Keratinocyte (primary cell): ENCODE measurements around the gene ARMC2. TPM values are rescaled to one million over a fixed set of nuclear protein-coding genes. Genes with fewer than 3 reads are reported as not detected.

ENCODE experiments used
- DNase-seq: peaks from one replicate; pipeline ENCODE4 v3.0.0-alpha.2; 2011; ENCODE audit warnings: low read depth, missing footprints, low spot score
- FAIRE-seq: peaks from 2 replicates; lab custom pipeline; 2011; peaks lifted over from hg19 to GRCh38; lab: Jason Lieb, UNC
- H2AFZ ChIP-seq: 2 replicates; pipeline ENCODE4 v1.6.0; 2012; ENCODE audit warnings: low read length, control low read depth, inconsistent platforms; ENCODE audit not compliant: control insufficient read depth
- H3K27ac ChIP-seq: 2 replicates; pipeline ENCODE4 v1.5.1; 2011; ENCODE audit warnings: low read length; ENCODE audit not compliant: control insufficient read depth, insufficient read depth
- H3K27me3 ChIP-seq: 3 replicates; pipeline ENCODE4 v1.6.0; 2011; ENCODE audit warnings: low read length; ENCODE audit not compliant: control insufficient read depth, insufficient read depth; ENCODE audit errors: extremely low read depth
- H3K36me3 ChIP-seq, 2 experiments: 2 replicates in 1 of 2; 3 replicates in 1 of 2; pipeline ENCODE4 v1.5.1; 2011; ENCODE audit warnings: low read length in 2 of 2, mild to moderate bottlenecking in 1 of 2; ENCODE audit not compliant: control insufficient read depth in 2 of 2, insufficient read depth in 2 of 2; ENCODE audit errors: extremely low read depth in 1 of 2
- H3K4me1 ChIP-seq: 3 replicates; pipeline ENCODE4 v1.5.1; 2011; ENCODE audit warnings: low read length; ENCODE audit not compliant: control insufficient read depth, insufficient read depth; ENCODE audit errors: extremely low read depth
- H3K4me2 ChIP-seq: 3 replicates; pipeline ENCODE4 v1.6.0; 2011; ENCODE audit warnings: low read depth, low read length; ENCODE audit not compliant: control insufficient read depth, insufficient read depth; ENCODE audit errors: extremely low read depth
- H3K4me3 ChIP-seq, 3 experiments: fragments of 200-600 bp in 1 of 3; sonication (generic) in 1 of 3; 2 replicates in 2 of 3; 3 replicates in 1 of 3; pipeline ENCODE4 v1.5.1; 2011 to 2016; ENCODE audit warnings: low read length in 3 of 3, mild to moderate bottlenecking in 3 of 3, control low read depth in 2 of 3, inconsistent platforms in 1 of 3, low read depth in 1 of 3, mixed read lengths in 1 of 3, mixed run types in 1 of 3, moderate library complexity in 1 of 3; ENCODE audit not compliant: control insufficient read depth in 2 of 3, insufficient read depth in 2 of 3; ENCODE audit errors: extremely low read depth in 1 of 3
- H3K79me2 ChIP-seq: 2 replicates; pipeline ENCODE4 v1.6.0; 2012; ENCODE audit warnings: low read length; ENCODE audit not compliant: control insufficient read depth, insufficient read depth
- H3K9ac ChIP-seq: 3 replicates; pipeline ENCODE4 v1.6.0; 2011; ENCODE audit warnings: low read length; ENCODE audit not compliant: control insufficient read depth, insufficient read depth; ENCODE audit errors: extremely low read depth
- H3K9me1 ChIP-seq: 3 replicates; pipeline ENCODE4 v1.6.0; 2011; ENCODE audit warnings: low read length; ENCODE audit not compliant: control insufficient read depth, insufficient read depth; ENCODE audit errors: extremely low read depth
- H3K9me3 ChIP-seq: 2 replicates; pipeline ENCODE4 v1.5.1; 2012; ENCODE audit warnings: low read depth, low read length; ENCODE audit not compliant: control insufficient read depth
- H4K20me1 ChIP-seq: 3 replicates; pipeline ENCODE4 v1.6.0; 2011; ENCODE audit warnings: low read length; ENCODE audit not compliant: control insufficient read depth, insufficient read depth; ENCODE audit errors: extremely low read depth
- EZH2 ChIP-seq: IDR thresholded peaks from one replicate; pipeline ENCODE4 v1.6.1; 2012; ENCODE audit warnings: inconsistent platforms, mild to moderate bottlenecking, low read length, moderate library complexity
- dilution Hi-C: fragments of 300-500 bp; cut with MboI; formaldehyde crosslinking; loops from one replicate; pipeline ENCODE4 v1.7.0; 2020; ENCODE audit warnings: low sequenced_read_pairs; ENCODE audit not compliant: extremely low pct_ligation_motif_present
- polyA plus RNA-seq, 5 experiments: library from polyadenylated mRNA; depleted of rRNA in 3 of 5; stranded (reverse) in 3 of 5; stranded (forward) in 1 of 5; unstranded in 1 of 5; fragments of >200 nt; gene quantifications; 1 replicate in 1 of 5; 2 replicates in 3 of 5; 3 replicates in 1 of 5; pipeline versions ENCODE4 v1.2.1 to v1.2.3, GENCODE V29; 2011 to 2012; ENCODE audit warnings: missing spikeins in 2 of 5, low read depth in 1 of 5, low replicate concordance in 1 of 5
- TF ChIP-seq, protein P1 (sequence below), 3 experiments: IDR thresholded peaks in 1 of 3; conservative IDR thresholded peaks in 1 of 3; optimal IDR thresholded peaks in 1 of 3; 2 replicates in 2 of 3; 3 replicates in 1 of 3; pipeline versions ENCODE3 to v1.5.1; 2011; ENCODE audit warnings: low read length in 3 of 3, mild to moderate bottlenecking in 3 of 3, moderate library complexity in 2 of 3, control low read depth in 1 of 3, inconsistent platforms in 1 of 3; ENCODE audit not compliant: insufficient read depth in 2 of 3; ENCODE audit errors: extremely low read depth in 1 of 3

ARMC2 gene
- polyA plus RNA-seq, 1 donor (not counting 4 experiments of a cell fraction or from before 2014, with no cell fraction given): 3.8 TPM

DNA sequence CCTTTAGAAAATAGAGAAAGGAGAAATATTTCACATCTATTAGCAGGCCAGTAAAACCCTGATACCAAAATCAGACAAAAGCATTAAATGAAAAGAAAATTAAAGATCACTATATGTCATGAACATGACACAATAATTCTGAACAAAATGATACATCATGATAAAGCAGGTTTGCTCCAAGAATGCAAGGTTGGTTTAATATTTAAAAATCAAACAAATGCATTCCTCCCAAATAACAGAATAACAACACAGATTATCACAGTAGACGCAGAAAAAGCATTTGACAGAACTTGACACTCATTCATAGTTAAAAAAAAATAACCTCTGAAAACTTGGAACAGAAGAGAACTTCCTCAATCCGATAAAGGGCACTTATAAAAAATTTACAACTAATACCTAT, 22.9 kb upstream of the ARMC2 start:
- DNase-seq: no peak
- H3K9ac ChIP-seq: no peak overlapping the region
- dilution Hi-C loops: no loop called here
- peaks cover 5% of the 10 kb centered on the region for H3K27me3 ChIP-seq
- no peak overlapping the region for H2AFZ ChIP-seq
- no peaks in the 10 kb centered on the region for H3K79me2 ChIP-seq
- no peaks in the 10 kb centered on the region for H4K20me1 ChIP-seq
- H3K4me2 ChIP-seq: no peak overlapping the region
- H3K27ac ChIP-seq: no peak overlapping the region
- H3K9me3 ChIP-seq: no peaks in the 10 kb centered on the region
- TF ChIP-seq, protein P1, sequence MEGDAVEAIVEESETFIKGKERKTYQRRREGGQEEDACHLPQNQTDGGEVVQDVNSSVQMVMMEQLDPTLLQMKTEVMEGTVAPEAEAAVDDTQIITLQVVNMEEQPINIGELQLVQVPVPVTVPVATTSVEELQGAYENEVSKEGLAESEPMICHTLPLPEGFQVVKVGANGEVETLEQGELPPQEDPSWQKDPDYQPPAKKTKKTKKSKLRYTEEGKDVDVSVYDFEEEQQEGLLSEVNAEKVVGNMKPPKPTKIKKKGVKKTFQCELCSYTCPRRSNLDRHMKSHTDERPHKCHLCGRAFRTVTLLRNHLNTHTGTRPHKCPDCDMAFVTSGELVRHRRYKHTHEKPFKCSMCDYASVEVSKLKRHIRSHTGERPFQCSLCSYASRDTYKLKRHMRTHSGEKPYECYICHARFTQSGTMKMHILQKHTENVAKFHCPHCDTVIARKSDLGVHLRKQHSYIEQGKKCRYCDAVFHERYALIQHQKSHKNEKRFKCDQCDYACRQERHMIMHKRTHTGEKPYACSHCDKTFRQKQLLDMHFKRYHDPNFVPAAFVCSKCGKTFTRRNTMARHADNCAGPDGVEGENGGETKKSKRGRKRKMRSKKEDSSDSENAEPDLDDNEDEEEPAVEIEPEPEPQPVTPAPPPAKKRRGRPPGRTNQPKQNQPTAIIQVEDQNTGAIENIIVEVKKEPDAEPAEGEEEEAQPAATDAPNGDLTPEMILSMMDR (optimal IDR thresholded peaks at IDR 0.05 in 1 of 3, IDR thresholded peaks at IDR 0.05 in 1 of 3, conservative IDR thresholded peaks at IDR 0.05 in 1 of 3; ENCODE audit: extremely low read depth in 1 of 3, insufficient read depth in 2 of 3, low read length in 3 of 3): no peak
- no peak for TF ChIP-seq EZH2
- no peaks in the 10 kb centered on the region for H3K36me3 ChIP-seq
- H3K4me1 ChIP-seq: no peaks in the 10 kb centered on the region
- FAIRE-seq: no peak
- no peak overlapping the region for H3K4me3 ChIP-seq
- no peaks in the 10 kb centered on the region for H3K9me1 ChIP-seq

DNA sequence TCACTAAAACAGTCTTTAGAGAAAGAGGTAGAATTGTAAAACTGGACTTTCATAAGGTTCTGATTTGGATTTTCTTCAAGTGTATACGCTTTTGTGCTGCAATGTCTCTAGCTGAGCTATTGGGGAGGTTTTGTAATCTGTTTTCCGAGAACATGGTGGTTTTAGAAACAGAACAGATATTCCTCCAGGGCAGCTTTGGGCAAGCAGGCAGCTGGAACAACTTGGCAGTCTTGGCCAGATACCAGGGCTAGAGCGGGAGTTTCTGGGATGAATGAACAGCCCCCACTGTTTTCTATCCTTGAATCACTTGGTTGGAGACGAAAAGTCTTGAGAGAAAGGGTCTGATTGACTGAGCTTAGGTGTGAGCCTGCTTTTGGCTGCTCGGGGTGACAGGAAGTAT, 17.1 kb upstream of the ARMC2 start:
- DNase-seq (no peak), FAIRE-seq (peak; percentile 44)
- dilution Hi-C loops: no loop called here
- no peak for TF ChIP-seq EZH2
- TF ChIP-seq, protein P1 (optimal IDR thresholded peaks at IDR 0.05 in 1 of 3, IDR thresholded peaks at IDR 0.05 in 1 of 3, conservative IDR thresholded peaks at IDR 0.05 in 1 of 3; ENCODE audit: extremely low read depth in 1 of 3, insufficient read depth in 2 of 3, low read length in 3 of 3): no peak
- Histone ChIP-seq H3K4me3 (no peak overlapping the region), H4K20me1 (no peaks in the 10 kb centered on the region), H3K9me1 (no peaks in the 10 kb centered on the region), H2AFZ (peak overlapping the region; percentile 34), H3K9me3 (no peaks in the 10 kb centered on the region), H3K4me2 (no peak overlapping the region), H3K36me3 (no peaks in the 10 kb centered on the region), H3K79me2 (no peaks in the 10 kb centered on the region), H3K9ac (no peak overlapping the region), H3K4me1 (peaks cover 5% of the 10 kb centered on the region), H3K27ac (no peak overlapping the region), H3K27me3 (no peaks in the 10 kb centered on the region)
